Left lung (tissue), 10 donors: ENCODE data around the gene CYP11A1. TPM values are rescaled to one million over a fixed set of nuclear protein-coding genes. Genes with fewer than 3 reads are reported as not detected.

Experiments
- ATAC-seq: fragments of 200-7000 bp; cut with Tn5 transposase; one replicate; pipeline ENCODE4 v1.9.1; 2020; ENCODE audit warnings: moderate library complexity
- DNase-seq, 4 donors: peaks; one replicate each; pipeline ENCODE4 v3.0.0-alpha.2; 2013 to 2020
- H3K27ac ChIP-seq, 2 donors: fragments of 200-600 bp; sonication (generic) in 1 of 2; one replicate each; pipeline versions ENCODE4 v1.5.0 to v1.8.0; 2020 to 2021
- H3K27me3 ChIP-seq, 2 donors: fragments of 200-600 bp; sonication (generic) in 1 of 2; one replicate each; pipeline versions ENCODE4 v1.5.0 to v1.8.0; 2020 to 2021
- H3K36me3 ChIP-seq, 2 donors: fragments of 200-600 bp; sonication (generic) in 1 of 2; one replicate each; pipeline versions ENCODE4 v1.5.0 to v1.8.0; 2020 to 2021
- H3K4me1 ChIP-seq, 2 donors: fragments of 200-600 bp; one replicate each; pipeline ENCODE4 v1.8.0; 2021
- H3K4me3 ChIP-seq, 2 donors: fragments of 200-600 bp; sonication (generic) in 1 of 2; one replicate each; pipeline versions ENCODE4 v1.5.0 to v1.8.0; 2020 to 2021; ENCODE audit warnings: mild to moderate bottlenecking in 1 of 2
- H3K9me3 ChIP-seq, 2 donors: fragments of 200-600 bp; sonication (generic) in 1 of 2; one replicate each; pipeline versions ENCODE4 v1.5.0 to v1.8.0; 2020 to 2021
- CTCF ChIP-seq, 2 donors: fragments of 200-600 bp; sonication (generic) in 1 of 2; IDR thresholded peaks; one replicate each; pipeline versions ENCODE4 v1.5.0 to v1.8.0; 2021; ENCODE audit warnings: antibody characterized with exemption in 2 of 2
- intact Hi-C, 2 donors: fragments of 100-400 bp; cut with DNase I; formaldehyde crosslinking; loops; one replicate each; pipeline versions ENCODE4 v1.11.2 to v1.14.2; 2022
- polyA plus RNA-seq, 6 donors: library from polyadenylated mRNA; unstranded; fragments of 120-200 nt; gene quantifications; one replicate each; pipeline ENCODE4 v1.2.1, GENCODE V29; 2013; ENCODE audit not compliant: insufficient read length in 6 of 6
- total RNA-seq, 2 donors: library from RNA; stranded (reverse); fragmentation: NEBNext Ultra II Directional; extraction: Animal tissue kit (Norgen Biotek cat#: 25700); gene quantifications; one replicate each; pipeline ENCODE4 v1.2.1, GENCODE V29; 2021
- donor health status: DM: no; HTN: yes; CAD: no.
- donor health status: DM: no; HTN: no; CAD: no.

The CYP11A1 gene
- total and polyA plus RNA-seq, 8 donors = 0.34 to 1.3 (median 0.61) TPM

GRCh38 chr15:74313889-74314288, 53.6 kb downstream of the CYP11A1 start:
- ATAC-seq = no peak
- intact Hi-C loops = loop anchor here in 1 of 2 donors (10.0 kb wide), 2 partner anchors 259 to 339 kb away; no protein-coding TSS in a partner anchor
- H3K4me1 ChIP-seq = peaks cover 0 to 5% of the 10 kb centered on the region in 2 donors

GRCh38 chr15:74312445-74313007, 54.9 kb downstream of the CYP11A1 start:
- Histone ChIP-seq H3K27ac (no peak overlapping the region), H3K9me3 (no peaks in the 10 kb centered on the region), H3K36me3 (no peaks in the 10 kb centered on the region), H3K4me3 (no peak overlapping the region), H3K27me3 (peaks cover 0 to 24% of the 10 kb centered on the region in 2 donors), H3K4me1 (no peaks in the 10 kb centered on the region)
- TF ChIP-seq CTCF (IDR thresholded peaks at IDR 0.05) = no peak
- intact Hi-C loops = loop anchor here in 1 of 2 donors (10.0 kb wide), 2 partner anchors 258 to 338 kb away; no protein-coding TSS in a partner anchor
- DNase-seq (no peak), ATAC-seq (no peak)

More at GRCh38 chr15:74313889-74314288, 53.6 kb downstream of the CYP11A1 start:
- Histone ChIP-seq H3K4me3 (no peak overlapping the region), H3K27ac (no peak overlapping the region), H3K9me3 (no peaks in the 10 kb centered on the region), H3K36me3 (no peaks in the 10 kb centered on the region), H3K27me3 (peaks cover 0 to 10% of the 10 kb centered on the region in 2 donors)
- no peak for DNase-seq
- no peak for TF ChIP-seq CTCF (IDR thresholded peaks at IDR 0.05)

GRCh38 chr15:74311734-74312444, 55.6 kb downstream of the CYP11A1 start:
- Histone ChIP-seq H3K4me1 (no peaks in the 10 kb centered on the region), H3K36me3 (no peaks in the 10 kb centered on the region), H3K27ac (no peak overlapping the region), H3K9me3 (no peaks in the 10 kb centered on the region), H3K27me3 (peaks cover 0 to 30% of the 10 kb centered on the region in 2 donors), H3K4me3 (no peak overlapping the region)
- intact Hi-C loops = loop anchor here in 1 of 2 donors (10.0 kb wide), 2 partner anchors 257 to 337 kb away; no protein-coding TSS in a partner anchor
- no peak for DNase-seq
- no peak for ATAC-seq
- peak in 1 of 2 donors; percentile 18 for TF ChIP-seq CTCF (IDR thresholded peaks at IDR 0.05)

- Histone ChIP-seq H3K4me3 (no peak overlapping the region), H3K9me3 (no peaks in the 10 kb centered on the region), H3K36me3 (no peaks in the 10 kb centered on the region), H3K4me1 (no peaks in the 10 kb centered on the region), H3K27ac (no peak overlapping the region), H3K27me3 (peaks cover 0 to 68% of the 10 kb centered on the region in 2 donors)
- intact Hi-C loops = loop anchor here (2.0 to 10.0 kb wide), 2 partner anchors 181 to 183 kb away; no protein-coding TSS in a partner anchor
- TF ChIP-seq CTCF (IDR thresholded peaks at IDR 0.05) = peak; percentile 45 to 47
- DNase-seq (peak in 2 of 4 donors; percentile 33 to 63), ATAC-seq (peak; percentile 83)
Measured at GRCh38 chr15:74307827-74308811, 59.3 kb downstream of the CYP11A1 start.
